Skeletal muscle tissue (tissue), 4 donors: Measurements from ENCODE around the gene SRP14. TPM values are rescaled to one million over a fixed set of nuclear protein-coding genes. Genes with fewer than 3 reads are reported as not detected.

Source experiments
- H3K27ac ChIP-seq: one replicate; pipeline ENCODE4 v1.7.0; 2013; ENCODE audit warnings: mild to moderate bottlenecking, low read depth, low read length, inconsistent platforms
- H3K27me3 ChIP-seq, 3 donors: one replicate each; pipeline ENCODE4 v1.7.0; 2013; ENCODE audit warnings: low read length in 3 of 3; ENCODE audit not compliant: control insufficient read depth in 3 of 3, insufficient read depth in 3 of 3
- H3K36me3 ChIP-seq, 3 donors: one replicate each; pipeline ENCODE4 v1.7.0; 2013; ENCODE audit warnings: low read length in 3 of 3; ENCODE audit not compliant: control insufficient read depth in 3 of 3, insufficient read depth in 3 of 3
- H3K4me1 ChIP-seq, 3 donors: one replicate each; pipeline ENCODE4 v1.7.0; 2013; ENCODE audit warnings: low read length in 3 of 3, mild to moderate bottlenecking in 3 of 3; ENCODE audit not compliant: control insufficient read depth in 3 of 3, insufficient read depth in 3 of 3
- H3K4me3 ChIP-seq, 3 donors: one replicate each; pipeline ENCODE4 v1.7.0; 2013; ENCODE audit warnings: low read length in 3 of 3
- H3K9ac ChIP-seq, 3 donors: one replicate each; pipeline ENCODE4 v1.7.0; 2013; ENCODE audit warnings: low read length in 3 of 3, mild to moderate bottlenecking in 3 of 3, moderate library complexity in 2 of 3, low read depth in 1 of 3
- H3K9me3 ChIP-seq, 3 donors: one replicate each; pipeline ENCODE4 v1.7.0; 2013; ENCODE audit warnings: low read length in 3 of 3; ENCODE audit not compliant: control insufficient read depth in 3 of 3
- total RNA-seq: library from RNA; depleted of rRNA; stranded (reverse); fragments of >200 nt; gene quantifications from one replicate; pipeline ENCODE4 v1.2.3, GENCODE V29; 2014
- donor health status: Osteomylitis.

Gene SRP14
- total RNA-seq, 1 donor from 2014 or later = 72.5 TPM

DNA sequence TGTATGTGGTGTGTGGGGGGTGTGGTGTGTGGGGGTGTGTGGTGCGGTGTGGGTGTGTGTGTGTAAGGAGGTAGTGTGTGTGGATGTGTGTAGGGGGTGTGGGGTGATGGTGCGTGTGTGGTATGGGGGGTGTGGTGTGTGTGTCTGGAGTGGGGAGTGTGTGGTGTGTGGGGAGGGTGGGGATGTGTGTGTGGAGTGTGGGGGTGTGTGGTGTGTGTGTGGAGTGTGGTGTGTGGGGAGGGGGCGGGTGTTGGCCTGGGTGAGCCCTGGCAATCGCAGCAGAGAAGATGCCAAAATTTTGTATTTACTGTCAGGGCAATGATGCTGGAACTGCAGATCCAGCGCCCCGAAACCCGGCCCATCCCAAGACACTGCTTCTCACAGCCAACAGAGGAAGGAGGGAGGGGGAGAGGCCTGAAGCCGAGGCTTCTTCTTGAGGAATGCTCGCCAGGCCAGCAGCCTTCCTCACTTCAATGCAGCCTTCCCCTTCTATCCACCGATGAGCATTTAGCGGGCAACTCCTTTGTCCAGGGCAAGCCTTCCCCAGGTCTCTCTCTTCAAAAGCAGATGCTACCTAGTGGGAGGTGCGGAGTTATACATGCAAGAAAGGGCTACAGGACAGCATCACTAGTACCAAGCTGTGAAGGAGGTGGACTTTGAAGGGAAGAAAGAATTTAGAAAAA is 11.9 kb upstream of the SRP14 start:
- no peak overlapping the region for H3K9ac ChIP-seq
- H3K27me3 ChIP-seq = no peaks in the 10 kb centered on the region
- H3K9me3 ChIP-seq = no peaks in the 10 kb centered on the region
- peaks cover 37 to 63% (median 49%) of the 10 kb centered on the region in 3 donors for H3K4me1 ChIP-seq
- no peak overlapping the region for H3K4me3 ChIP-seq
- no peak overlapping the region for H3K27ac ChIP-seq
- peaks cover 0 to 8% (median 2%) of the 10 kb centered on the region in 3 donors for H3K36me3 ChIP-seq

- Histone ChIP-seq H3K4me1 (peaks cover 33 to 57% (median 42%) of the 10 kb centered on the region in 3 donors), H3K9ac (no peak overlapping the region), H3K27me3 (no peaks in the 10 kb centered on the region), H3K36me3 (peaks cover 0 to 8% (median 2%) of the 10 kb centered on the region in 3 donors), H3K9me3 (no peaks in the 10 kb centered on the region), H3K27ac (no peak overlapping the region), H3K4me3 (no peak overlapping the region)
Measured at GRCh38 chr15:40048926-40049475, 10.0 kb upstream of the SRP14 start.

DNA sequence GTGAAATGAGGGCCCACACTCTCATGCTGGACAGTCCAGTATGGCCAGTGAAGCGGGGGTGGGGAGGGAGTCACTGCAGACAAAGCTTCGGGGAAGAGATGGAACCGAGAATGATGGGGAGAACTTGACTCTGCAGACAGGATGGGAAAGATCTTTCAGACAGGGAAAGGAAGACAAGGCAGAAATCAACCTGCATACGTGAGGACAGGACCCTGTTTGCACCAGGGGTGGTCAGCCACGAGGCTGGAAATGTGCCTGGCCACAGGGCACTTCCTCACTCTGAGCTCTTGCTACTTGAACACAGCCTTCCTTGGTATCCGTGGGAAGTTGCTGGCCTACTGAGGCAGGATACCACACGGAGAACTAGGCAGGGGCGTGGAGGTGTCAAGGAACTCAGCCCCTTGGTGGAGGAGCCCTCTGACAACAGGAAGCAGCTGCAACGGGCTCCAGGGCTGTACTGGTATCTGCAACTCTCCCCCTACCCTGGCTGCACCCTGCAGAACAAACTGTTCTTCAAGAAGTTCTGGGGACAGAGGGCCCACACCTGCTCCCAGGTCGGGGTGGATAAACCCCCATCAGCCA is 9.3 kb upstream of the SRP14 start:
- Histone ChIP-seq H3K27me3 (no peaks in the 10 kb centered on the region), H3K9ac (no peak overlapping the region), H3K27ac (peak overlapping the region; percentile 76), H3K36me3 (peaks cover 0 to 6% (median 2%) of the 10 kb centered on the region in 3 donors), H3K4me1 (peaks cover 30 to 50% (median 35%) of the 10 kb centered on the region in 3 donors), H3K9me3 (no peaks in the 10 kb centered on the region), H3K4me3 (no peak overlapping the region)

- peak overlapping the region; percentile 76 for H3K27ac ChIP-seq
- no peak overlapping the region for H3K4me3 ChIP-seq
- no peaks in the 10 kb centered on the region for H3K27me3 ChIP-seq
- no peaks in the 10 kb centered on the region for H3K9me3 ChIP-seq
- H3K36me3 ChIP-seq = peaks cover 0 to 6% (median 2%) of the 10 kb centered on the region in 3 donors
- peak overlapping the region in 1 of 3 donors; percentile 33 for H3K9ac ChIP-seq
- peaks cover 30 to 47% (median 35%) of the 10 kb centered on the region in 3 donors for H3K4me1 ChIP-seq
Measured at GRCh38 chr15:40047415-40048210, 8.6 kb upstream of the SRP14 start.

GRCh38 chr15:40046721-40047414 is 7.9 kb upstream of the SRP14 start:
- H3K27ac ChIP-seq = peak overlapping the region; percentile 76
- peaks cover 0 to 6% (median 2%) of the 10 kb centered on the region in 3 donors for H3K36me3 ChIP-seq
- no peak overlapping the region for H3K4me3 ChIP-seq
- no peak overlapping the region for H3K9ac ChIP-seq
- H3K9me3 ChIP-seq = no peaks in the 10 kb centered on the region
- H3K4me1 ChIP-seq = peaks cover 30 to 47% (median 35%) of the 10 kb centered on the region in 3 donors
- H3K27me3 ChIP-seq = no peaks in the 10 kb centered on the region

- H3K9me3 ChIP-seq = no peaks in the 10 kb centered on the region
- peaks cover 31 to 49% (median 35%) of the 10 kb centered on the region in 3 donors for H3K4me1 ChIP-seq
- H3K27ac ChIP-seq = peak overlapping the region; percentile 16
- H3K9ac ChIP-seq = peak overlapping the region in 2 of 3 donors; percentile 38 to 71
- H3K4me3 ChIP-seq = no peak overlapping the region
- H3K36me3 ChIP-seq = peaks cover 0 to 6% (median 2%) of the 10 kb centered on the region in 3 donors
- H3K27me3 ChIP-seq = no peaks in the 10 kb centered on the region
Measured at GRCh38 chr15:40045572-40046217, 6.7 kb upstream of the SRP14 start.

DNA sequence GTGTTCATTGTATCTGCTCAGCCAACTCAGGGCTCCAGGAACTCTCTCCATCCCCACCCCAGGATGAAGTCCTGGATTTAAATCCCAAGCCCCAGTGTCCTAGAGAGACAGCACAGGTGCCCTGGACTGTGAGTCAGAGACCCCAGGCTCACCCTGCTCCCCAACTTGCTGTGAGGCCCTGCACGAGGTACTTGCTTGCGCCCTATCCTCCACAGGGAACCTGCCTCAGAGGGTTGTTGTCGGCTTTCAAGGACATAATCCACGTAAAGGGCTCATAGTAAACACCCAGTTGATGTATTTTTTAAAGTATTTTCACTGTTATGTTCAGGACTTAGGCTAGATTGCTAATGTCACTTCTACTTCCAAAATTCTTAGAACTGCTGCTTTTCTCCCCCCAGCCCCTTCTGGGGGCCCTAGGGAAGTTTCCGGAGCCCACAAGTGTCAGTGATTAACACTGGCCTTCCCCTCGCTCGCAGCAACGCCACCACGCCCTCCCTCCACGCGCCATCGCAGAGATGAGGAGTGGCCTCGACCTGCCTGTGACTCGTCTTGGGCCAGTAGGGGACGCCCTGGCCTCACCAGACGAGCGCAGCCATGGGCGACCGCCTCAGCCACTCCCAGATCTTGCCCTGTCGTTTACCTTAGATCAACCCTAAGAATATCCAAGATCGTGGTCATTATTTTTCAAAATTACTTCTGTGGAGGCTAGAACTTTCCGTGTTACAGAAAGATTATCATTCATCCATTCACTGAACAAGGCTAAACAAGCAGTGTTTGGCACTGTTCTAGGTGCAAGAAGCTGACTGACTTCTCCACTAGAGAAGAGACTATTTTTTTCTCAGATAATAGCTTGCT is 6.0 kb upstream of the SRP14 start:
- H3K27me3 ChIP-seq = no peaks in the 10 kb centered on the region
- H3K9me3 ChIP-seq = no peaks in the 10 kb centered on the region
- H3K9ac ChIP-seq = peak overlapping the region in 1 of 3 donors; percentile 71
- no peak overlapping the region for H3K4me3 ChIP-seq
- peaks cover 36 to 49% (median 38%) of the 10 kb centered on the region in 3 donors for H3K4me1 ChIP-seq
- peak overlapping the region; percentile 16 for H3K27ac ChIP-seq
- H3K36me3 ChIP-seq = peaks cover 0 to 6% (median 2%) of the 10 kb centered on the region in 3 donors

DNA sequence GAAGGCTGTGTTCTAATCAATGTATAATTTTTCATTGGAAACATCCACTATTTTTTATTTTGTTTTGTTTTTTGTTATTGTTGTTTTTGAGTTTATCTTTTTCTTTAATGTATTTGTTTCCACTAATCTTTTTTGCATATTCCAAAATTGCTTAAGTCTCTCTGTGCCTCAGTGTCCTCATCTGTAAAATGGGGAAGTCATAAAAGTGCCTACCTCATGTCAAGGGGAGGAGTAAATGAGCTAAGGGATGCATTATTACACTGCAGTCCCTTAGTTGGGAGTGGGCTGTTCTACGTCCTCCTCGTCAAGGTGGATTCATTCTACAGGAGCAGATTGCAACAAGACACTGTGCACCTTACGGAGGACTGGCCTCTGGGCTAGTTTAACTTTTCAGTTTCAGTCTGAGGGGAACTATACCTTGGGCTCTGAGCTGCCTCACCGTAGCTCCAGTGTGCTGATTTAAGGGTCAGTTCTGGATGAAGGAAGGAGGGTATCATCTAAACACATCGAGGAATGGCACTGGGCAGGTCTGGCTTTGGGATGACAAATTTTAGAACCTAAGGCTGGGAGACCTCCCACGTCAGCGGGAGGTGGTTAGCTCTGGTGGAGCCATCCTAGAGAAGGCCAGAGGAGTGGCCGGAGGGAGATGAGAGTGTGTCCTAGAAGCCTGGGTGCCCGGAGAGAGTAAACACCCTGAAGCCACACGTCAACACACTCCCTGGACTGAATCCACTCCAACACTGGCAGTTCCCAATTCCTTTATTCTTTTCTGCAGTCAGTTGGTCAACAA is 5.1 kb upstream of the SRP14 start:
- Histone ChIP-seq H3K9ac (no peak overlapping the region), H3K4me1 (peaks cover 37 to 48% (median 38%) of the 10 kb centered on the region in 3 donors), H3K4me3 (no peak overlapping the region), H3K9me3 (no peaks in the 10 kb centered on the region), H3K27ac (no peak overlapping the region), H3K36me3 (peaks cover 0 to 6% (median 2%) of the 10 kb centered on the region in 3 donors), H3K27me3 (no peaks in the 10 kb centered on the region)
